Tibial nerve (tissue), 4 donors: ENCODE data around the gene GPR32. TPM values are rescaled to one million over a fixed set of nuclear protein-coding genes. Genes with fewer than 3 reads are reported as not detected.
"Not testable (repeated sequence)": the region's sequence is repeated elsewhere in the genome, so short reads cannot be mapped to it uniquely, and the experiment has no call there.

Experiments used
- DNase-seq, 2 donors: peaks; one replicate each; pipeline ENCODE4 v3.0.0-alpha.2; 2019; ENCODE audit warnings: low spot score in 2 of 2
- H3K27ac ChIP-seq, 4 donors: fragments of 200-600 bp; sonication (generic) in 3 of 4; one replicate each; pipeline ENCODE4 v1.5.1; 2017 to 2019; ENCODE audit warnings: mild to moderate bottlenecking in 1 of 4
- H3K27me3 ChIP-seq, 2 donors: fragments of 200-600 bp; sonication (generic) in 1 of 2; one replicate each; pipeline versions ENCODE4 v1.5.1 to v1.6.0; 2017 to 2019
- H3K36me3 ChIP-seq, 3 donors: fragments of 200-600 bp; sonication (generic); one replicate each; pipeline ENCODE4 v1.5.1; 2018 to 2019
- H3K4me1 ChIP-seq, 4 donors: fragments of 200-600 bp; sonication (generic) in 3 of 4; one replicate each; pipeline ENCODE4 v1.5.1; 2017 to 2019
- H3K4me3 ChIP-seq, 4 donors: fragments of 200-600 bp; sonication (generic) in 3 of 4; one replicate each; pipeline ENCODE4 v1.5.1; 2017 to 2019; ENCODE audit warnings: mild to moderate bottlenecking in 1 of 4, moderate library complexity in 1 of 4
- H3K9me3 ChIP-seq, 4 donors: fragments of 200-600 bp; sonication (generic) in 3 of 4; one replicate each; pipeline ENCODE4 v1.5.1; 2017 to 2019
- CTCF ChIP-seq, 5 experiments: fragments of 200-600 bp in 3 of 5; fragments of 450-650 bp in 2 of 5; sonication (generic) in 3 of 5; IDR thresholded peaks; one replicate each; pipeline ENCODE4 v1.5.1; 2016 to 2019; ENCODE audit warnings: antibody characterized with exemption in 5 of 5, mild to moderate bottlenecking in 3 of 5, moderate library complexity in 2 of 5
- EP300 ChIP-seq, 2 donors: sonication (generic); formaldehyde crosslinking; IDR thresholded peaks; one replicate each; pipeline ENCODE4 v1.6.1; 2017; ENCODE audit warnings: antibody characterized with exemption in 2 of 2, mild to moderate bottlenecking in 1 of 2
- POLR2A ChIP-seq, 2 donors: fragments of 450-650 bp; IDR thresholded peaks; one replicate each; pipeline ENCODE4 v1.6.1; 2017; ENCODE audit warnings: antibody characterized with exemption in 2 of 2, mild to moderate bottlenecking in 2 of 2, moderate library complexity in 2 of 2
- WGBS, 2 donors: methylation state at CpG; one replicate each; pipeline ENCODE4 v1.1.5; 2018; 5-methylcytosine and 5-hydroxymethylcytosine counted together
- total RNA-seq, 4 donors: library from RNA; depleted of rRNA; stranded (reverse); fragments of >200 nt; gene quantifications; one replicate each; pipeline ENCODE4 v1.1.0, GENCODE V29; 2016

The GPR32 gene
- total RNA-seq, 4 donors from 2014 or later: not detected

- no peak overlapping the region for H3K27ac ChIP-seq
- H3K9me3 ChIP-seq: no peaks in the 10 kb centered on the region
- H3K4me1 ChIP-seq: peaks cover 0 to 10% (median 4%) of the 10 kb centered on the region in 4 donors
- H3K36me3 ChIP-seq: no peaks in the 10 kb centered on the region
- DNase-seq: no peak
- H3K27me3 ChIP-seq: peaks cover 0 to 5% of the 10 kb centered on the region in 2 donors
- H3K4me3 ChIP-seq: no peak overlapping the region
- TF ChIP-seq CTCF (IDR thresholded peaks at IDR 0.05) (no peak), EP300 (IDR thresholded peaks at IDR 0.05) (no peak), POLR2A (IDR thresholded peaks at IDR 0.05) (no peak)
- WGBS, 2 donors: 65 to 77% methylated on average over 1 of the region's 1 CpG
These were observed 38.6 kb downstream of the GPR32 start for GRCh38 chr19:50808856-50809255.

DNA sequence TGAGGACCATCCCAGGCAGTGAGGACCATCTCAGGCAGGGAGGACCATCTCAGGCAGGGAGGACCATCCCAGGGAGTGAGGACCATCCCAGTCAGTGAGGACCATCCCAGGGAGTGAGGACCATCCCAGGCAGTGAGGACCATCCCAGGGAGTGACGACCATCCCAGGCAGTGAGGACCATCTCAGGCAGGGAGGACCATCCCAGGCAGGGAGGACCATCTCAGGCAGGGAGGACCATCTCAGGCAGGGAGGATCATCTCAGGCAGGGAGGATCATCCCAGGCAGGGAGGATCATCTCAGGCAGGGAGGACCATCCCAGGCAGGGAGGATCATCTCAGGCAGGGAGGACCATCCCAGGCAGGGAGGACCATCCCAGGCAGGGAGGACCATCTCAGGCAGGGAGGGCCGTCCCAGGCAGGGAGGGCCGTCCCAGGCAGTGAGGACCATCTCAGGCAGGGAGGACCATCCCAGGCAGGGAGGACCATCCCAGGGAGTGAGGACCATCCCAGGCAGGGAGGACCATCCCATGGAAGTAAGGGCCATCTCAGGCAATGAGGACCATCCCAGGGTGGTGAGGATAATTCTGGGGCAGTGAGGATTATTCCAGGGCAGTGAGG is 41.5 kb downstream of the GPR32 start:
- not testable (repeated sequence) for H3K4me3 ChIP-seq, H3K9me3 ChIP-seq, H3K4me1 ChIP-seq, H3K27ac ChIP-seq, H3K36me3 ChIP-seq, DNase-seq
- peaks cover 0 to 23% of the 10 kb centered on the region in 2 donors for H3K27me3 ChIP-seq
- WGBS, 2 donors: 80 to 100% methylated on average over 1 of the region's 3 CpGs

DNA sequence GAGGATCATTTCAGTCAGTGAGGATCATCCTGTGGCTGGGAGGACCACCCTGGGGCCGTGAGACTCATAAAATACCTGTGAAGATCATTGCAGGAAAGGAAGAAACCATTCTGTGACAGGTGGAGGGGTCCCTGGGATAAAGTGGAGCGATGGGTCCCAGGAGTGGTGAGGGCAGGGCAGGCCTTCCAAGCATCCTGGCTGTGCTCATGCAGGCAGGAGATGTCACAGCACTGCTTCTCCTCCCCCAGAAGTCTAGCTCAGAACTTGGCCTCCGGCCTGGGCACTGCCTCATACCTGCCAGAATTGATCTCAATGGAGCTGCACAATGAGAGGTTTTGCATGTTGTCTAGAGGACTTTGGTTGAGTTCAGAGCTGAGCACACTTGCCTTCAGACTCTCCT is 42.2 kb downstream of the GPR32 start:
- 74 to 77% methylated on average over 3 of the region's 3 CpGs for WGBS, 2 donors
- DNase-seq: no peak
- Histone ChIP-seq H3K36me3 (no peaks in the 10 kb centered on the region), H3K9me3 (no peaks in the 10 kb centered on the region), H3K27me3 (peaks cover 0 to 30% of the 10 kb centered on the region in 2 donors), H3K4me1 (no peaks in the 10 kb centered on the region), H3K4me3 (no peak overlapping the region), H3K27ac (no peak overlapping the region)
- TF ChIP-seq EP300 (IDR thresholded peaks at IDR 0.05) (no peak), POLR2A (IDR thresholded peaks at IDR 0.05) (no peak), CTCF (IDR thresholded peaks at IDR 0.05) (no peak)

GRCh38 chr19:50814883-50815282 is 44.6 kb downstream of the GPR32 start:
- WGBS, 2 donors: 84 to 93% methylated on average over 5 of the region's 5 CpGs
- DNase-seq: no peak
- Histone ChIP-seq H3K9me3 (no peaks in the 10 kb centered on the region), H3K36me3 (no peaks in the 10 kb centered on the region), H3K27ac (no peak overlapping the region), H3K4me1 (peaks cover 0 to 7% (median 0%) of the 10 kb centered on the region in 4 donors), H3K4me3 (no peak overlapping the region), H3K27me3 (peaks cover 0 to 54% of the 10 kb centered on the region in 2 donors)
- TF ChIP-seq POLR2A (IDR thresholded peaks at IDR 0.05): no peak
- no peak for TF ChIP-seq CTCF (IDR thresholded peaks at IDR 0.05)
- no peak for TF ChIP-seq EP300 (IDR thresholded peaks at IDR 0.05)

GRCh38 chr19:50815439-50815838 is 45.2 kb downstream of the GPR32 start:
- Histone ChIP-seq H3K9me3 (no peaks in the 10 kb centered on the region), H3K27ac (no peak overlapping the region), H3K4me1 (peaks cover 0 to 12% (median 0%) of the 10 kb centered on the region in 4 donors), H3K36me3 (no peaks in the 10 kb centered on the region), H3K27me3 (peaks cover 0 to 59% of the 10 kb centered on the region in 2 donors), H3K4me3 (no peak overlapping the region)
- TF ChIP-seq EP300 (IDR thresholded peaks at IDR 0.05) (no peak), CTCF (IDR thresholded peaks at IDR 0.05) (no peak), POLR2A (IDR thresholded peaks at IDR 0.05) (no peak)
- 94 to 100% methylated on average over 1 of the region's 1 CpG for WGBS, 2 donors
- DNase-seq: no peak
